GM12864 (cell line): ENCODE results near the gene RGS5.

Experiments used
- DNase-seq: peaks from one replicate; pipeline ENCODE4 v3.0.0-alpha.2; 2011; ENCODE audit warnings: low read depth
- H3K4me3 ChIP-seq: 2 replicates; pipeline ENCODE4 v1.5.1; 2011; ENCODE audit warnings: mild to moderate bottlenecking, low read depth, low read length, control low read depth
- CTCF ChIP-seq: IDR thresholded peaks from 2 replicates; pipeline ENCODE4 v1.5.1; 2011; ENCODE audit warnings: low read depth, mild to moderate bottlenecking, moderate library complexity, low read length, control low read depth, inconsistent platforms; ENCODE audit errors: missing control alignments

The RGS5 gene

DNA sequence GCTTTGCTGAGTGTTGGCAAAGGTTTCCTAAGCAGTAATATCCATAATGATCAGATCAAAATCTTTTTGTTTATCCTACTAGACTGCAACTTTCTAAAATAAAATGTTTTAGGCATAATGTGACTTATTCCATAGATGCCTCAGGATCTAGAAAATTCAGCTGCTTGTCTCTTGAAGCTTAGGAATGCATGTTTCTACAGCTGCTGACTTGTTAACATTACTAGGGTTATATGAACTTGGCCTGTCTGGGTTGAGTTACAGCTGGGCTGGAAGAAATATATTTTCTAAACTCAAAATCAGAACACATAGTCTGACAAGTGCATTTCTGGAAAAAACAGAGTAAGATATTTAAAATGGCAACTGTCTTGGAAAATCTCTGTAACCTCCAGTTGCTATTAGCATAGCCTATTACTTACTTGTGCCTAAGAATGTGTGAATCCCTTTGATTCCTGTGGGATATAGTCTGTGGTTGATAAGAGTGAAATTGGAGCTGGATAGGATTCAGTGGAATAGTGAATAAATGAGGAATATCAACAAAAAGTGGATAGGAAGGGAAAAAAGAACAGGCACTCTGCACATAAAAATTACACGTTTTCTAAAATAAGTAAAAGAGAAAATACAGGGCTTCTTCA is 72.4 kb downstream of the RGS5 start:
- no peak for DNase-seq
- TF ChIP-seq CTCF: no peak
- no peak overlapping the region for H3K4me3 ChIP-seq

DNA sequence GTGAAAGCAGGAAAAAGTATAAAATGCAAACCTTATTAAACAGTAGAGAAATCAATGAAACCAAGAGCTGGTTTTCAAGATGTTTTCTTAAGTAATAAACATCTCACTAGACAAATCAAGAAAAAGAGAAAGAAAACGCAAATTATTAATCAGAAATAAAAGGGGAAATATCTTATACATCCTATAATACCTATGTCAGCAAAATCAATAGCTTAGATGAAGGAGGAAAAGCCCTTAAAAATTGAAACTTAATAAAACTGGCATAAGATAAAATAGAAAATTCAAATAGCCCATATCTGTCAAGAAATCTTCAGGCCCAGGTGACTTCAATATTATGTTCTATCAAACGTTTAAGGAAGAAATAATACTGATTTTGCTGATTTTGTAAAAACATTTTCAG is 74.4 kb downstream of the RGS5 start:
- no peak for TF ChIP-seq CTCF
- no peak for DNase-seq

GRCh38 chr1:163124812-163125211 is 77.9 kb downstream of the RGS5 start:
- TF ChIP-seq CTCF: no peak
- no peak for DNase-seq

More for the DNA sequence above, 74.4 kb downstream of the RGS5 start:
- H3K4me3 ChIP-seq: no peak overlapping the region

DNA sequence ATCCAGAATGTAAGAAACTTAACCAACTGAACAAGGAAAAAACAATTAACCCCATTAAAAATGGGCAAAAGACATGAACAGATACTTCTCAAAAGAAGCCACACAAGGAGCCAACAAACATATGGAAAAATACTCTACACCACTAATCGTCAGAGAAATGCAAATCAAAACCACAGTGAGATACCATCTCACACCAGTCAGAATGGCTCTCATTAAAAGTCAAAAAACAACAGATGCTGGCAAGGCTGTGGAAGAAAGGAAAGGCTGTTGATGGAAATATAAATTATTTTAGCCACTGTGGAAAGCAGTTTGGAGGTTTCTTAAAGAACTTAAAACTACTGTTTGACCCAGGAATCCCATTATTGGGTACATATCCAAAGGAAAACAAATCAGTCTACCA is 82.3 kb downstream of the RGS5 start:
- no peak overlapping the region for H3K4me3 ChIP-seq
- no peak for DNase-seq
- no peak for TF ChIP-seq CTCF

More at GRCh38 chr1:163124812-163125211, 77.9 kb downstream of the RGS5 start:
- H3K4me3 ChIP-seq: no peak overlapping the region

GRCh38 chr1:163119707-163120106 is 83.0 kb downstream of the RGS5 start:
- H3K4me3 ChIP-seq: no peak overlapping the region
- DNase-seq: no peak
- TF ChIP-seq CTCF: no peak

GRCh38 chr1:163115887-163116286 is 86.8 kb downstream of the RGS5 start:
- DNase-seq: no peak
- H3K4me3 ChIP-seq: no peak overlapping the region
- TF ChIP-seq CTCF: no peak

- H3K4me3 ChIP-seq: no peak overlapping the region
- no peak for DNase-seq
- TF ChIP-seq CTCF: no peak
These were observed 95.1 kb downstream of the RGS5 start for GRCh38 chr1:163107655-163108054.
